NOMO-1 (cell line): Measurements from ENCODE around the gene C9orf153.
A peak's percentile ranks its signal among the peaks of the same experiment; 100 is the strongest.
"Not testable (repeated sequence)": the region's sequence is repeated elsewhere in the genome, so short reads cannot be mapped to it uniquely, and the experiment has no call there.

ENCODE experiments used
- DNase-seq, 2 experiments: peaks; one replicate each; lab custom pipeline; 2025; ENCODE audit not compliant: unreplicated experiment in 2 of 2; lab: John Stamatoyannopoulos, UW

The C9orf153 gene

GRCh38 chr9:86259557-86259956 is at the start of gene C9orf153:
Gene C9orf153 (minus strand): TSS chr9:86259657. CDS start chr9:86229603, 30,054 bp downstream.
- DNase-seq = no peak

GRCh38 chr9:86308687-86309086 is 49.2 kb upstream of the C9orf153 start:
- DNase-seq = no peak

DNA sequence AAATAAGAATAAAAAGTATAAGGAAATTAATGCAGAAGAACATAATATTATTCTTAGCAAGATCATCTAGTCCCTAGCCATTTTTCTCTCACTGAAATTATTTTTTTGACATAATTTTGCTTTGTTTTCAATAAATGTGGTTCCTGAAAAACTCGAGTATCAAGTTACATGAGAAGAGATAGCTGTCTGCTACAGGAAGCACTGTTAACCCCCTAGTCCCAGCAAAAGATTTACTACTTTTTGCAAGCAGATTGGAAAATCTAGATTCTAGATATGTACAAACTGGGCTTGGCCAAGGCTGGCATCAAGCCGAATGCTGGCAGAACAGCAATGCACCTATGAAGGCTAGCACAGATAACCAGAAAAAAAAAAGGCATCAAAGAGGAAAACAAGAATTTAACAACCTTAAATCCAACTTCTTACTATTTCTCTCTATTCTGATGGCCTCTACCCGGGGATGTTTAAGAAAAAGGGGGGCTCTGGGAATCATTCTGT is 44.8 kb upstream of the C9orf153 start:
- no peak for DNase-seq

- DNase-seq = no peak
These were observed 44.0 kb upstream of the C9orf153 start for GRCh38 chr9:86303316-86303975.

- no peak for DNase-seq
These were observed 42.2 kb upstream of the C9orf153 start for GRCh38 chr9:86301686-86302085.

DNA sequence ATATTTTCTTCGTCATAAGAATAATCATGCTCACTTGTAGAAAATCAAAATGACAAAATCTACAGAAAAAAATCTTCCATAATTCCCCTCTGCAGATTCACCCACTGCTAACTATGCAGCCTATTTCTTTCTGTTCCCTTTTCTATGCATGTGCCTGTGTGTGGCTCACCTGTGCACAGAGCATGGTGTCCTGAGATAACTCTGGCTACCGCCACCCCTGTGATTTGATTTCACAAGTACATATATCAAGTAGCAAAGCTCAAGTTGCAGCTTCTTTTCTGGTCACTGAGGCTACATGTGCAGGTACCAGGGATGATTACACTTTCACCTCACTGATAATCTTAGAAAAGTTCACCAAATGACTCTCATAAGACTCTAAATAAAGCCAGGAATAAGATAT is 41.2 kb upstream of the C9orf153 start:
- DNase-seq = no peak

- no peak for DNase-seq
These were observed 39.4 kb upstream of the C9orf153 start for GRCh38 chr9:86298873-86299272.

DNA sequence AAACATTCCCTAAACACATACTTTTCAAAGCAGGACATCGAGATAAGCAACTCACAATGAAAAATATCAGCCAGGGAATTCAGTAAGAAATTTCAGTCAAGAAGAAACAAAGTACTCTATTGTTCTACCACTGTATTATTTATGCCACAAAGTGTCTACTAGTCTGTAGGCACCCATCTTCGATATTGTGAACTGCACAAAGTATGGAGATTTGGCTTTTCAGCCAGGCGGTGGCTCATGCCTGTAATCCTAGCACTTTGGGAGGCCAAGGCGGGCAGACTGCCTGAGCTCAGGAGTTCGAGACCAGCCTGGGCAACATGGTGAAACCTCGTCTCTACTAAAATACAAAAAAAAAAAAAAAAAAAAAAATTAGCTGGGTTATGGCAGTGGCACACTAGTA is 30.9 kb upstream of the C9orf153 start:
- DNase-seq = not testable (repeated sequence)

DNA sequence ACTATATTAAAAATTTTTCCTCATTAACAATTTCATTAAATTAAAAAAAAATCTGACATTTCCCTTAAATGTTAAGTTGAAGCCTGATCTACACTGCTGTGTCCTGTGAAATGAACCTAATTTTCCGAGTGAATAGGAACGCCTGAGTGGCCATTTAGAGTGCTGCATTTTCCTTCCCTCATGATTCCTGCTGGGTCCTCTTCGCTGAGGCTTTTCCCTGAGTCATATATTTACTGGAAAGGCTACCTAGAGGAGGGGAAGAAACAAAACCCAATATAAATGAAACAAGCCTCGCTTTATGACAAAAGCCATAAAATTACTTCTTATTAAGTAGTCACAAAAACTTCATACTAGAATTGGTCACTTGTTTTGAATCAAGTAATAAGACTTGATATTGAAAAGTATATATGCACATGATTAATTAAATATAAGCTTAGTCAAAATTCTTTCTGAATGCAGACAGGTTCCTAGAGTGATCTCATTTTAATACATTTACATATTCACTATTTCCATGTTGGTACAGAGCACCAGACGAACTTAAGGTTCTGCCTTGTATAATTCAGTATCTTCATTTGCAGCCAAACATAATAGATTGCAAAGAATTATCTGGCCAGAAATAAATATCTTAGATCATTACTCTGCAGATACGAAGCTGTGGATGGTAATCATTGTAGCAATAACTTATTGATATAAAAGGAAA is 29.2 kb upstream of the C9orf153 start:
- no peak for DNase-seq

DNA sequence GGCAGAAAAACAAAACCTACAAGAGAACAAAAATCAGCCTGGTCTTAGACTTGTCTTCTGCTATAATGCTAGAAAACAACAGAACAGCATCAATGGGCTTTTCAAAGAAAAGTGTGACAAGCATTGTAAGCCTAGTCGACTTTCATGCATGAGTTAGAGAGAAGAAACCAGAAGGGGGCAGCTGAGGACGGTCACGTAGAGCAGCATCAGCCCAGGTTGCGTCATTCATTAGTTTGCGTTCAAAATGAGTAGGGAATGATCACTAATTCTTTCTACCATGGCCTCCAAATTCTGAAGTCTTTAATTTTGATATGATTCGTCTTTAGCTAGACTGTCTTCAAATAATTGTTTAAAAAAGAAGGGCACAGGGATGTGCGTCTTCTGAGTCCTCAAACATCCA is 27.6 kb upstream of the C9orf153 start:
- DNase-seq = peak in 1 of 2 experiments; percentile 1

- no peak for DNase-seq
These were observed 26.8 kb upstream of the C9orf153 start for GRCh38 chr9:86286278-86286677.

- peak in 1 of 2 experiments; percentile 32 for DNase-seq
These were observed 25.8 kb upstream of the C9orf153 start for GRCh38 chr9:86285261-86285660.

DNA sequence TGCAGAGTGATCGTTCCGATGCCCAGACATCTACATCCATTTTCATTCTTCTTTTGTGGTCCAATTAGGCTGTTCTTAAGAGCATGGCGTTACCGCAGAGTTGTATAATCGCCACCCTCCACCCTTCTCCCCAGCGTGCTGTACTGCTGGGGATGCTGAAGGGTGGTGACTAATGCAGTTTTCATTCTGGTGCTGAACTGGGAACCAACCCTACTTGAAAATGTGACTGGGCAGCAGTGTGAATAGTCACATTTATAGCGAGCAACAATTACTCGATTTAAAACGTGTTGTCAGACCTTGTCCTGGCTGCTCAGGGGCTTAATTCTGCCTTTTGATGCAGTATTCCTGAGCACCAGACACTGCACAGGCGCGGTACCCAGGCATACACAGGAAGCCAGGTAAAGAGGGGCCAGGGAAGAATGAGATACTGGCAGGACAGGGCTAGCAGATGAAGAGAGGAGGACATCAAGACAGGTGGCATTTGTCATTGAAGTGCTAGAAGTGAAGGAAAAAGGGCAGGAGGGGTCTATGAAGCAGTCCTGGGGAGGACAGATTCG is 23.6 kb upstream of the C9orf153 start:
- DNase-seq = peak; percentile 16 to 29

DNA sequence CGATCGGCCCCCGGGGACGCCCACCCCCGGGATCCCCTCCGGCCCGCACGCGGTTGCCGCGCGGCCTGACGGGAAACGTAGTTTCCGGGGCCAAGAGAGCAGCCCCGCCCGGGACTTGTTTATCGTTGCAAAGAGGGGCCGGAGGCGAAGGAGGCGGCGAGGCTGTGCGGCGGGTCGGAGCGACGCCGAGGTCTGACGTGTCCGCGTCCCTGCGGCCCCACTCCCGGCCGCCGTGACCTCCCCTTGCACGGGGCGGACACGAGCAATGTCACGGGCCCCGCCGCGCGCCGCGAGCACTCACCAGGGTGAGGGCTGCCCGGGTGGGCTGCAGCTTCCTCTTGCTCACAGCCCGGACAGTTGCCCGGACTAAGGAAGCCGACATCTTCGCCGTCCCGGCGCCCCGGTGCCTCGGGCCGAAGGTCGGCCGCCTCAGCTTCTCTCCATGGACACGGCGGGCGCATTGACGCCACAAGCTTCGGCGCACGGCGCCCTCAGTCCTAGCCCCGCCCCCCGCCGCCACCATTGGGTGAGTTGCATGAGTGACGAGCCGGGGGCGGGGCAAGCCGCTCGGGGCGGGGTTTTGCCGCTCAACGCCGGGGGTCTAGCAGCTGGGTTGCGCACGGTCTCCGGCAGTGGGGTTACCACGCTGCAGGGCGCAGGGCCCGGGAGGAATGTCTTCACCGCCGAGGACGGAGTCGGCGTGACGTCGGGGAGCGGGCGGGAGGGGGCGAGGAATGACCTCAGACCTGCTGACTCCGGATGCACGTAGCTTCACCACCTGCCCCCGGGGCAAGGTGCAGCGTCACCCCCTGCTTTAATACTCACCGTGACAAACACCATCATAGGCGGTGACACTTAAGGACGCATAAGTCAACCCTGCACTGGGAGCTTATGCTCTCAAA is 22.9 kb upstream of the C9orf153 start, which contains the start of gene ISCA1:
ISCA1 (minus strand) TSS at position 462 of the 902 bp plus-strand sequence; CDS start at position 382, 80 bp downstream.
- DNase-seq = peak; percentile 39 to 67

DNA sequence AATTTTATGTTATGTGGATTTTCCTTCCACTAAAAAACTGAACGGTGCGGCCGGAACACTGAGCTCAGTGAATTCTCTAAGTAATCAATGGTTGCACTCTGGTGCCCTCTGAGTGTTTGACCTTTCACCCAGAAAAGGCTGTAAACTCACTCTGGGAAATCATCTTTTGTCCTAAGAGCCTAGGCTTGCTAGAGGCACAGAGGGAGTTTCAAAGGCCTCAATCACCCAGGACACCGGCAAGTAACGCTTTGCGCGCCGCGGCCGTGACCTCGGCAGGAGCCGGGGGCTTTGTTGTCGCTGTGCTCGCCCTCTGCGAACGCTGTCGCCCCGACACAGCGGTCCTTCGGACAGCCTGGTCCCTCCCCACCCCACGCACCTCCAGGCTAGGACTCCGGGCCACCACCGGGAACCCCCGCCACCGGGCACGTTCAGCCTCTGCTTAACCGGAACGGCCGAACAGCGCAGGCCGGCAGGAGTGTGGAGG is 22.2 kb upstream of the C9orf153 start:
- DNase-seq = peak in 1 of 2 experiments; percentile 38

DNA sequence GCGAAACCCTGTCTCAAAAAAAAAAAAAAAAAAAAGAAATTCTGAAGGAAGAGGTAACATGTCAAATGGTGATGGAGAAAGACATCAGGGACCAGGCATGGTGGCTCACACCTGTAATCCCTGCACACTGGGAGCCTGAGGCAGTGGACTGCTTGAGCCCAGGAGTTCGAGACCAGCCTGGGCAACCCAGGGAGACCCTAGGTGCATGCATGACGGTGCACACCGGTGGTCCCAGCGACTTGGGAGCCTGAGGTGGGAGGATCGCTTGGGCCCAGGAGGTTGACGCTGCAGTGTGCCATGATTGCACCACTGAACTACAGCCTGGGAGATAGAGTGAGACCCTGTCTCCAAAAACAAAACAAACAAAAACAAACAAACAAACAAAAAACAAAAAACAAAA is 21.1 kb upstream of the C9orf153 start:
- no peak for DNase-seq

- DNase-seq = no peak
These were observed 20.4 kb upstream of the C9orf153 start for GRCh38 chr9:86279839-86280238.

- DNase-seq = no peak
These were observed 17.6 kb upstream of the C9orf153 start for GRCh38 chr9:86277072-86277471.

DNA sequence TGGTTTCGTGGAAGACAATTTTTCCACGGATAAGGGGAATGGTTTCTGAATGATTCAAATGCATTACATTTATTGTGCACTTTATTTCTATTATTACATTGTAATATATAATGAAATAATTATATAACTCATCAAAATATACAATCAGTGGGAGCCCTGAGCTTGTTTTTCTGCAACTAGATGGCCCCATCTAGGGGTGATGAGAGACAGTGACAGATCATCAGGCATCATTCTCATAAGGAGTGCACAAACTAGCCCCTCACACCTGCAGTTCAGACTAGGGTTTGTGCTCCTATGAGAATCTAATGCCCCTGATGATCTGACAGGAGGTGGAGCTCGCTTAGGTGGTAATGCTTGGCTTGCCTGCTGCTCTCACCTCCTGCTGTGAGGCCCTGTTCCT is 16.5 kb upstream of the C9orf153 start:
- DNase-seq = no peak

GRCh38 chr9:86274821-86275643 is 15.6 kb upstream of the C9orf153 start:
- DNase-seq = no peak
